Measurements from ENCODE around the gene SNRPA1.

- no peak; the same call in 1 of the 2 replicates for TF ChIP-seq CTCF (CRISPR knock-in tag; IDR thresholded peaks at IDR 0.05)
- TF ChIP-seq MXD4 (CRISPR knock-in tag; IDR thresholded peaks at IDR 0.05) = peak; percentile 83
- no peak for TF ChIP-seq TARDBP (CRISPR knock-in tag; IDR thresholded peaks at IDR 0.05)
- TF ChIP-seq PREB (CRISPR knock-in tag; IDR thresholded peaks at IDR 0.05) = no peak
Observed at GRCh38 chr15:101277038-101277822, 17.8 kb downstream of the SNRPA1 start, which contains the start of gene SELENOS.

Measured in HepG2 (cell line).